ENCODE data around the gene C1QTNF1. TPM values are rescaled to one million over a fixed set of nuclear protein-coding genes. Genes with fewer than 3 reads are reported as not detected.

The C1QTNF1 gene
- polyA plus RNA-seq, 1 of the 3 experiments (the other 2 are of a cell fraction), result 14.3 TPM

GRCh38 chr17:79072544-79072943 lies 48.6 kb downstream of the C1QTNF1 start:
- no peaks in the 10 kb centered on the region; the same call in 1 of the 2 replicates for H3K27me3 ChIP-seq (ENCODE audit: insufficient read depth)
- no peak for TF ChIP-seq MXI1 (IDR thresholded peaks at IDR 0.05; ENCODE audit: low read depth, low read length)
- TF ChIP-seq RAD21 (IDR thresholded peaks at IDR 0.05; ENCODE audit: low read length), result no peak
- TF ChIP-seq POLR2AphosphoS5 (IDR thresholded peaks at IDR 0.05; ENCODE audit: low read depth, low read length), result no peak
- TF ChIP-seq EP300 (IDR thresholded peaks at IDR 0.05; ENCODE audit: borderline replicate concordance in 1 of 2, low read depth in 1 of 2, low read length in 1 of 2), result no peak
- TF ChIP-seq RXRA (IDR thresholded peaks at IDR 0.05; ENCODE audit: borderline replicate concordance, low read depth), result no peak
- TF ChIP-seq YY1 (IDR thresholded peaks at IDR 0.05; ENCODE audit: low read depth), result no peak
- no peak for TF ChIP-seq PBX3 (IDR thresholded peaks at IDR 0.05)
- TF ChIP-seq, protein P1, sequence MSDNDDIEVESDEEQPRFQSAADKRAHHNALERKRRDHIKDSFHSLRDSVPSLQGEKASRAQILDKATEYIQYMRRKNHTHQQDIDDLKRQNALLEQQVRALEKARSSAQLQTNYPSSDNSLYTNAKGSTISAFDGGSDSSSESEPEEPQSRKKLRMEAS (IDR thresholded peaks at IDR 0.05; ENCODE audit: low read depth), result no peak
- TF ChIP-seq FOXM1 (IDR thresholded peaks at IDR 0.05; ENCODE audit: low read depth), result no peak
- no peak for TF ChIP-seq EZH2phosphoT487 (IDR thresholded peaks at IDR 0.05; ENCODE audit: borderline replicate concordance, low read depth)
- TF ChIP-seq, protein P2, sequence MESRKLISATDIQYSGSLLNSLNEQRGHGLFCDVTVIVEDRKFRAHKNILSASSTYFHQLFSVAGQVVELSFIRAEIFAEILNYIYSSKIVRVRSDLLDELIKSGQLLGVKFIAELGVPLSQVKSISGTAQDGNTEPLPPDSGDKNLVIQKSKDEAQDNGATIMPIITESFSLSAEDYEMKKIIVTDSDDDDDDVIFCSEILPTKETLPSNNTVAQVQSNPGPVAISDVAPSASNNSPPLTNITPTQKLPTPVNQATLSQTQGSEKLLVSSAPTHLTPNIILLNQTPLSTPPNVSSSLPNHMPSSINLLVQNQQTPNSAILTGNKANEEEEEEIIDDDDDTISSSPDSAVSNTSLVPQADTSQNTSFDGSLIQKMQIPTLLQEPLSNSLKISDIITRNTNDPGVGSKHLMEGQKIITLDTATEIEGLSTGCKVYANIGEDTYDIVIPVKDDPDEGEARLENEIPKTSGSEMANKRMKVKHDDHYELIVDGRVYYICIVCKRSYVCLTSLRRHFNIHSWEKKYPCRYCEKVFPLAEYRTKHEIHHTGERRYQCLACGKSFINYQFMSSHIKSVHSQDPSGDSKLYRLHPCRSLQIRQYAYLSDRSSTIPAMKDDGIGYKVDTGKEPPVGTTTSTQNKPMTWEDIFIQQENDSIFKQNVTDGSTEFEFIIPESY (IDR thresholded peaks at IDR 0.05; ENCODE audit: borderline replicate concordance, low read depth), result no peak
- no peak for TF ChIP-seq SMC3 (IDR thresholded peaks at IDR 0.05; ENCODE audit: low read depth, low read length)
- no peak for TF ChIP-seq NRF1 (IDR thresholded peaks at IDR 0.05; ENCODE audit: low read depth, low read length)
- TF ChIP-seq, protein P3, sequence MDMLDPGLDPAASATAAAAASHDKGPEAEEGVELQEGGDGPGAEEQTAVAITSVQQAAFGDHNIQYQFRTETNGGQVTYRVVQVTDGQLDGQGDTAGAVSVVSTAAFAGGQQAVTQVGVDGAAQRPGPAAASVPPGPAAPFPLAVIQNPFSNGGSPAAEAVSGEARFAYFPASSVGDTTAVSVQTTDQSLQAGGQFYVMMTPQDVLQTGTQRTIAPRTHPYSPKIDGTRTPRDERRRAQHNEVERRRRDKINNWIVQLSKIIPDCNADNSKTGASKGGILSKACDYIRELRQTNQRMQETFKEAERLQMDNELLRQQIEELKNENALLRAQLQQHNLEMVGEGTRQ (IDR thresholded peaks at IDR 0.05; ENCODE audit: borderline replicate concordance, low read depth, low read length), result no peak
- no peak for TF ChIP-seq FOSL2 (IDR thresholded peaks at IDR 0.05; ENCODE audit: borderline replicate concordance, low read depth)
- TF ChIP-seq CHD2 (IDR thresholded peaks at IDR 0.05; ENCODE audit: low read length, partially characterized antibody), result no peak
- TF ChIP-seq, protein P4, sequence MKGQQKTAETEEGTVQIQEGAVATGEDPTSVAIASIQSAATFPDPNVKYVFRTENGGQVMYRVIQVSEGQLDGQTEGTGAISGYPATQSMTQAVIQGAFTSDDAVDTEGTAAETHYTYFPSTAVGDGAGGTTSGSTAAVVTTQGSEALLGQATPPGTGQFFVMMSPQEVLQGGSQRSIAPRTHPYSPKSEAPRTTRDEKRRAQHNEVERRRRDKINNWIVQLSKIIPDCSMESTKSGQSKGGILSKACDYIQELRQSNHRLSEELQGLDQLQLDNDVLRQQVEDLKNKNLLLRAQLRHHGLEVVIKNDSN (IDR thresholded peaks at IDR 0.05; ENCODE audit: borderline replicate concordance, low read depth), result no peak
- TF ChIP-seq GABPA (IDR thresholded peaks at IDR 0.05; ENCODE audit: low read depth), result no peak
- no peak overlapping the region for H3K4me2 ChIP-seq
- no peak overlapping the region for H3K9ac ChIP-seq
- H3K36me3 ChIP-seq (replicated peaks in 1 of 2; ENCODE audit: control insufficient read depth in 1 of 2, insufficient read depth in 2 of 2, low read length in 1 of 2), result peaks cover 0 to 4% of the 10 kb centered on the region in 2 experiments
- ChIA-PET CTCF (interaction anchor here (0.9 to 5.7 kb wide), 9 partner anchors 10 to 328 kb away, joined by 3 to 41 read pairs (median 5); no protein-coding TSS in a partner anchor), POLR2A (interaction anchor here (1.4 kb wide), 1 partner anchor 44 kb away, joined by 4 read pairs; no protein-coding TSS in a partner anchor)
- H2AFZ ChIP-seq (ENCODE audit: low read depth), result no peak overlapping the region
- no peaks in the 10 kb centered on the region for H3K9me2 ChIP-seq
- H4K20me1 ChIP-seq (ENCODE audit: insufficient read depth), result no peaks in the 10 kb centered on the region
- H3K79me2 ChIP-seq (ENCODE audit: insufficient read depth), result peaks cover 4% of the 10 kb centered on the region; the same call in 1 of the 2 replicates
- no peak overlapping the region for H3K4me3 ChIP-seq (ENCODE audit: low read depth in 2 of 2, low read length in 1 of 2)
- no peak for DNase-seq
- peaks cover 3% of the 10 kb centered on the region for H3F3A ChIP-seq (replicated peaks; ENCODE audit: insufficient read depth)
- WGBS (ENCODE audit: low lambda C conversion rate), result 80% methylated on average over 10 of the region's 10 CpGs
- no peak overlapping the region for H3K27ac ChIP-seq (ENCODE audit: low read depth in 2 of 2, low read length in 1 of 2)
- H3K9me3 ChIP-seq, result no peaks in the 10 kb centered on the region
- peaks cover 0 to 7% of the 10 kb centered on the region in 2 experiments; a peak in 1 of 4 replicates for H3K4me1 ChIP-seq (ENCODE audit: control insufficient read depth in 1 of 2, insufficient read depth in 2 of 2, low read depth in 1 of 2, low read length in 1 of 2)

Data from SK-N-SH (cell line).